HepG2 (cell line): ENCODE results near the gene ZBP1. TPM values are rescaled to one million over a fixed set of nuclear protein-coding genes. Genes with fewer than 3 reads are reported as not detected.

ENCODE experiments used
- BRCA1 ChIP-seq: sonication (generic); formaldehyde crosslinking; IDR thresholded peaks from 2 replicates; pipeline ENCODE4 v1.4.0; 2020; ENCODE audit warnings: missing genetic modification reagents
- CSRNP1 ChIP-seq: sonication (generic); formaldehyde crosslinking; IDR thresholded peaks from 2 replicates; pipeline ENCODE4 v1.8.1; 2023; ENCODE audit warnings: mild to moderate bottlenecking, missing genetic modification reagents
- ERF ChIP-seq: IDR thresholded peaks from 2 replicates; pipeline ENCODE4 v1.6.1; 2018; ENCODE audit warnings: missing biosample characterization, missing genetic modification reagents
- FOXO4 ChIP-seq: sonication (generic); formaldehyde crosslinking; conservative IDR thresholded peaks from 2 replicates; pipeline ENCODE4 v1.8.1; 2023; ENCODE audit warnings: missing genetic modification reagents
- HMG20A ChIP-seq: IDR thresholded peaks from 2 replicates; pipeline ENCODE4 v1.6.1; 2016; ENCODE audit warnings: borderline replicate concordance
- KDM2A ChIP-seq: sonication (generic); formaldehyde crosslinking; IDR thresholded peaks from 2 replicates; pipeline ENCODE4 v1.4.0; 2020; ENCODE audit warnings: low read depth, missing genetic modification reagents, borderline replicate concordance
- MIER2 ChIP-seq: IDR thresholded peaks from 2 replicates; pipeline ENCODE4 v1.6.1; 2016; ENCODE audit warnings: missing biosample characterization, missing genetic modification reagents
- PBX3 ChIP-seq: sonication (generic); formaldehyde crosslinking; IDR thresholded peaks from 2 replicates; pipeline ENCODE4 v1.8.1; 2023; ENCODE audit warnings: missing genetic modification reagents, inconsistent platforms, borderline replicate concordance
- SPEN ChIP-seq: sonication (generic); formaldehyde crosslinking; IDR thresholded peaks from 2 replicates; pipeline ENCODE4 v1.5.1; 2020; ENCODE audit warnings: low read depth, mild to moderate bottlenecking, missing genetic modification reagents
- THRA ChIP-seq: sonication (generic); formaldehyde crosslinking; IDR thresholded peaks from 2 replicates; pipeline ENCODE4 v1.4.0; 2020; ENCODE audit warnings: missing genetic modification reagents, borderline replicate concordance
- YEATS4 ChIP-seq: sonication (generic); formaldehyde crosslinking; IDR thresholded peaks from 2 replicates; pipeline ENCODE4 v1.4.0; 2020; ENCODE audit warnings: missing genetic modification reagents, borderline replicate concordance
- ZBTB7B ChIP-seq: sonication (generic); formaldehyde crosslinking; IDR thresholded peaks from 2 replicates; pipeline ENCODE4 v1.4.0; 2020; ENCODE audit warnings: missing genetic modification reagents
- ZFP82 ChIP-seq: sonication (generic); formaldehyde crosslinking; IDR thresholded peaks from 2 replicates; pipeline ENCODE4 v1.5.1; 2020; ENCODE audit warnings: mild to moderate bottlenecking, missing genetic modification reagents, borderline replicate concordance
- ZNF101 ChIP-seq: sonication (generic); formaldehyde crosslinking; IDR thresholded peaks from 2 replicates; pipeline ENCODE4 v1.4.0; 2020; ENCODE audit warnings: mild to moderate bottlenecking, low read depth, missing genetic modification reagents, borderline replicate concordance
- ZNF256 ChIP-seq: sonication (generic); formaldehyde crosslinking; conservative IDR thresholded peaks from 2 replicates; pipeline ENCODE4 v1.4.0; 2020; ENCODE audit warnings: missing genetic modification reagents
- ZNF34 ChIP-seq: sonication (generic); formaldehyde crosslinking; IDR thresholded peaks from 2 replicates; pipeline ENCODE4 v1.4.0; 2020; ENCODE audit warnings: mild to moderate bottlenecking, missing genetic modification reagents, borderline replicate concordance
- ZNF570 ChIP-seq: sonication (generic); formaldehyde crosslinking; IDR thresholded peaks from 2 replicates; pipeline ENCODE4 v1.4.0; 2020; ENCODE audit warnings: mild to moderate bottlenecking, missing genetic modification reagents, borderline replicate concordance
- ZNF605 ChIP-seq: sonication (generic); formaldehyde crosslinking; IDR thresholded peaks from 2 replicates; pipeline ENCODE4 v1.8.0; 2022; ENCODE audit warnings: mild to moderate bottlenecking, missing genetic modification reagents
- ZNF772 ChIP-seq: sonication (generic); formaldehyde crosslinking; IDR thresholded peaks from 2 replicates; pipeline ENCODE4 v1.5.0; 2020; ENCODE audit warnings: mild to moderate bottlenecking, missing genetic modification reagents
- ZNF850 ChIP-seq: sonication (generic); formaldehyde crosslinking; conservative IDR thresholded peaks from 2 replicates; pipeline ENCODE4 v1.9.0; 2021; ENCODE audit warnings: mild to moderate bottlenecking, missing genetic modification reagents
- ZSCAN29 ChIP-seq: sonication (generic); formaldehyde crosslinking; conservative IDR thresholded peaks from 2 replicates; pipeline ENCODE4 v1.4.0; 2020; ENCODE audit warnings: mild to moderate bottlenecking, missing genetic modification reagents
- polyA plus RNA-seq, 8 experiments: library from polyadenylated mRNA; depleted of rRNA in 3 of 8; stranded (reverse) in 7 of 8; unstranded in 1 of 8; fragments of >200 nt; fragmentation: Illumina TruSeq in 4 of 8; extraction: Trizol in 4 of 8; gene quantifications; 2 replicates each; pipeline versions ENCODE4 v1.2.1 to v1.2.3, GENCODE V29; 2011 to 2016; ENCODE audit warnings: low read depth in 4 of 8, missing spikeins in 1 of 8, mixed read lengths in 1 of 8; ENCODE audit not compliant: insufficient read depth in 1 of 8
- total RNA-seq, 5 experiments: library from RNA; depleted of rRNA; stranded (reverse); fragments of >200 nt; fragmentation: Illumina TruSeq; extraction: Trizol; gene quantifications; 2 replicates each; pipeline ENCODE4 v1.2.3, GENCODE V29; 2016; ENCODE audit warnings: low read depth in 1 of 5
- TF ChIP-seq, protein P1 (sequence below): sonication (generic); formaldehyde crosslinking; IDR thresholded peaks from 2 replicates; pipeline ENCODE4 v1.5.1; 2020; ENCODE audit warnings: missing genetic modification reagents, mild to moderate bottlenecking, borderline replicate concordance

ZBP1 gene
- total and polyA plus RNA-seq, 2 of the 13 experiments (the other 11 are each of a cell fraction or from before 2014, with no cell fraction given) = not detected

DNA sequence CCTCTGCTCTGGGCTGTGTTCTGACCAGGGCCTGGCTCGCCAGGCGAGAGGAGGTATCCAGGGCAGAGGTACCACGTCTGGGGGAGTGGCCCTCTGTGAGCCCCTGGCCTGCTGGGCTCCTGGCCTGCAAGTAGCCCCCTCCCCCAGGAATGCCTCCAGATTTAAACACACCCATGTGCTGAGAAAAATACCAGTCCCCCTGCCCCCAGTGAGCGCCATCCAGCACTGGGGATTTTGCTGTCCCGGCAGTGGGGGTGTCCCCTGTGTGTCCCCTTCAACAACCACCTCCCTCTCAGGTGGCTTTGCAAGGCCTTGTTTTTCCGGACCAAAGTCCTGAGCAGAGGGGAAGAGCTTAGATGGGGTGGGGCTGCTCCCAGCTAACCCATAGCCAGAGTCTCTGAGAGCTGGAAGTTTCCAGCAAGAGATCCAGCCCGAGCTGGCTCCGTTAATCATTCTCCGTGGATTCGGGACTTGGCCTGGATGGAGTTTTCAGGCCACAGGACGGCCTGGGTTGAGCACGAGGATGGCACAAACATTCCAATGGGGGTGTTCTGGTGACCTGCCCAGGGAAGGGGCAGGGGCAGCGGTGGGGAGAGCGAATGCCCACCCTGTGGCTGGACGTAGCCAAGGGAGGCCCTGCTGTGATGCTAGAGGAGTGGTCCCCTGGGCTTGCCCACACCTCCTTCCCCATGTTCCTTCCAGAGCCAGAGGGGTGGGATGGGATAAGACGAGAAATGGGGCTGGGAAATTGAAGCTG, 30.3 kb downstream of the ZBP1 start (continued):
- TF ChIP-seq PBX3 (CRISPR knock-in tag) (no peak), ZNF772 (no peak; the same call in 1 of the 2 replicates), CSRNP1 (peak; percentile 88), ERF (peak; percentile 87), ZNF605 (CRISPR knock-in tag) (peak; percentile 97), ZFP82 (CRISPR knock-in tag) (0 out of 2 replicates have a peak, but pooled peaks have one; percentile 3), ZNF34 (CRISPR knock-in tag) (no peak), FOXO4 (CRISPR knock-in tag) (no peak), ZNF256 (CRISPR knock-in tag) (no peak), ZSCAN29 (no peak), MIER2 (CRISPR knock-in tag) (0 out of 2 replicates have a peak, but pooled peaks have one; percentile 60), YEATS4 (CRISPR knock-in tag) (peak; percentile 69; the same call in 1 of the 2 replicates), BRCA1 (no peak; the same call in 1 of the 2 replicates), ZNF850 (CRISPR knock-in tag) (no peak), ZNF101 (CRISPR knock-in tag) (no peak), SPEN (CRISPR knock-in tag) (peak; percentile 89), ZNF570 (no peak), HMG20A (CRISPR knock-in tag) (peak; percentile 53), KDM2A (CRISPR knock-in tag) (0 out of 2 replicates have a peak, but pooled peaks have one; percentile 20), THRA (CRISPR knock-in tag) (peak; percentile 60), ZBTB7B (CRISPR knock-in tag) (peak; percentile 80)
- TF ChIP-seq, protein P1, sequence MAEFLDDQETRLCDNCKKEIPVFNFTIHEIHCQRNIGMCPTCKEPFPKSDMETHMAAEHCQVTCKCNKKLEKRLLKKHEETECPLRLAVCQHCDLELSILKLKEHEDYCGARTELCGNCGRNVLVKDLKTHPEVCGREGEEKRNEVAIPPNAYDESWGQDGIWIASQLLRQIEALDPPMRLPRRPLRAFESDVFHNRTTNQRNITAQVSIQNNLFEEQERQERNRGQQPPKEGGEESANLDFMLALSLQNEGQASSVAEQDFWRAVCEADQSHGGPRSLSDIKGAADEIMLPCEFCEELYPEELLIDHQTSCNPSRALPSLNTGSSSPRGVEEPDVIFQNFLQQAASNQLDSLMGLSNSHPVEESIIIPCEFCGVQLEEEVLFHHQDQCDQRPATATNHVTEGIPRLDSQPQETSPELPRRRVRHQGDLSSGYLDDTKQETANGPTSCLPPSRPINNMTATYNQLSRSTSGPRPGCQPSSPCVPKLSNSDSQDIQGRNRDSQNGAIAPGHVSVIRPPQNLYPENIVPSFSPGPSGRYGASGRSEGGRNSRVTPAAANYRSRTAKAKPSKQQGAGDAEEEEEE (CRISPR knock-in tag) = no peak; the same call in 1 of the 2 replicates
